WTC11 (cell line): ENCODE measurements around the gene GLB1L3. TPM values are rescaled to one million over a fixed set of nuclear protein-coding genes. Genes with fewer than 3 reads are reported as not detected.

Experiments used
- ATAC-seq: fragments of 200-7000 bp; cut with Tn5 transposase; 2 replicates; pipeline ENCODE4 v1.10.0; 2021; ENCODE audit warnings: mild to moderate bottlenecking, moderate library complexity
- CTCF ChIA-PET: fragments of 300-600 bp; sonication (Branson Sonifier 250); formaldehyde crosslinking; loops from one replicate; lab custom pipeline; 2021; ENCODE audit warnings: antibody characterized with exemption; lab: Charles Lee
- POLR2A ChIA-PET: fragments of 350-600 bp; sonication (Branson Sonifier 250); formaldehyde crosslinking; loops from one replicate; lab custom pipeline; 2021; ENCODE audit warnings: antibody characterized with exemption; lab: Charles Lee
- DNase-seq: peaks from one replicate; pipeline ENCODE4 v3.0.0; 2021; ENCODE audit warnings: low spot score
- H3K27ac Mint-ChIP-seq: 2 replicates; pipeline ENCODE4 v1.8.0; 2021; ENCODE audit warnings: mixed read lengths
- H3K27me3 Mint-ChIP-seq: 2 replicates; pipeline ENCODE4 v1.8.0; 2021; ENCODE audit warnings: low read depth, mild to moderate bottlenecking, moderate library complexity, mixed read lengths
- H3K36me3 Mint-ChIP-seq: 2 replicates; pipeline ENCODE4 v1.8.0; 2021; ENCODE audit warnings: mixed read lengths
- H3K4me1 Mint-ChIP-seq: 2 replicates; pipeline ENCODE4 v1.8.0; 2022; ENCODE audit warnings: mixed read lengths
- H3K4me3 Mint-ChIP-seq: 2 replicates; pipeline ENCODE4 v1.8.0; 2021; ENCODE audit warnings: mild to moderate bottlenecking, moderate library complexity, mixed read lengths
- H3K9me3 Mint-ChIP-seq: 2 replicates; pipeline ENCODE4 v1.8.0; 2021; ENCODE audit warnings: mixed read lengths
- AR ChIP-seq: fragments of 250-450 bp; sonication (Bioruptor Pico); IDR thresholded peaks from 2 replicates; pipeline ENCODE4 v1.9.0; 2021; ENCODE audit warnings: mild to moderate bottlenecking
- ATF1 ChIP-seq: sonication (generic); formaldehyde crosslinking; IDR thresholded peaks from 2 replicates; pipeline ENCODE4 v1.8.1; 2023; ENCODE audit warnings: mild to moderate bottlenecking, moderate library complexity, missing genetic modification reagents
- CREM ChIP-seq: sonication (generic); formaldehyde crosslinking; IDR thresholded peaks from 2 replicates; pipeline ENCODE4 v1.8.1; 2022; ENCODE audit warnings: mild to moderate bottlenecking, missing genetic modification reagents, moderate library complexity
- EMX1 ChIP-seq: fragments of 250-450 bp; sonication (Bioruptor Pico); IDR thresholded peaks from 2 replicates; pipeline ENCODE4 v1.8.0; 2021; ENCODE audit warnings: mild to moderate bottlenecking
- FOXP4 ChIP-seq: sonication (generic); formaldehyde crosslinking; IDR thresholded peaks from 2 replicates; pipeline ENCODE4 v1.8.0; 2022; ENCODE audit warnings: mild to moderate bottlenecking, missing genetic modification reagents
- IRF2 ChIP-seq: sonication (generic); formaldehyde crosslinking; IDR thresholded peaks from 2 replicates; pipeline ENCODE4 v1.8.0; 2022; ENCODE audit warnings: low read depth, missing genetic modification reagents, borderline replicate concordance
- NFATC4 ChIP-seq: fragments of 250-450 bp; sonication (Bioruptor Pico); IDR thresholded peaks from 2 replicates; pipeline ENCODE4 v1.9.0; 2021; ENCODE audit warnings: mild to moderate bottlenecking
- NR1H2 ChIP-seq: sonication (generic); formaldehyde crosslinking; IDR thresholded peaks from 2 replicates; pipeline ENCODE4 v1.9.0; 2021; ENCODE audit warnings: mild to moderate bottlenecking, moderate library complexity, missing genetic modification reagents
- OVOL2 ChIP-seq: fragments of 250-450 bp; sonication (Bioruptor Pico); IDR thresholded peaks from 2 replicates; pipeline ENCODE4 v1.9.0; 2021; ENCODE audit warnings: mild to moderate bottlenecking, borderline replicate concordance
- RELA ChIP-seq: sonication (generic); formaldehyde crosslinking; IDR thresholded peaks from 2 replicates; pipeline ENCODE4 v1.8.1; 2022; ENCODE audit warnings: missing genetic modification reagents, mild to moderate bottlenecking, borderline replicate concordance
- SP1 ChIP-seq: sonication (generic); formaldehyde crosslinking; conservative IDR thresholded peaks from 2 replicates; pipeline ENCODE4 v1.8.1; 2022; ENCODE audit warnings: missing genetic modification reagents
- TCF7 ChIP-seq: sonication (generic); formaldehyde crosslinking; IDR thresholded peaks from 2 replicates; pipeline ENCODE4 v1.8.0; 2022; ENCODE audit warnings: mild to moderate bottlenecking, low read depth, missing genetic modification reagents, moderate library complexity
- total RNA-seq: library from RNA; stranded (reverse); gene quantifications from 3 replicates; pipeline ENCODE4 v1.2.3, GENCODE V29; 2021
- TF ChIP-seq, protein P1 (sequence below): sonication (generic); formaldehyde crosslinking; IDR thresholded peaks from 2 replicates; pipeline ENCODE4 v1.8.1; 2023; ENCODE audit warnings: mild to moderate bottlenecking, missing genetic modification reagents, borderline replicate concordance
- TF ChIP-seq, protein P2 (sequence below): sonication (generic); formaldehyde crosslinking; IDR thresholded peaks from 2 replicates; pipeline ENCODE4 v1.8.0; 2022; ENCODE audit warnings: missing genetic modification reagents

Gene GLB1L3
- total RNA-seq, 1 experiment from 2014 or later = 50.2 TPM

DNA sequence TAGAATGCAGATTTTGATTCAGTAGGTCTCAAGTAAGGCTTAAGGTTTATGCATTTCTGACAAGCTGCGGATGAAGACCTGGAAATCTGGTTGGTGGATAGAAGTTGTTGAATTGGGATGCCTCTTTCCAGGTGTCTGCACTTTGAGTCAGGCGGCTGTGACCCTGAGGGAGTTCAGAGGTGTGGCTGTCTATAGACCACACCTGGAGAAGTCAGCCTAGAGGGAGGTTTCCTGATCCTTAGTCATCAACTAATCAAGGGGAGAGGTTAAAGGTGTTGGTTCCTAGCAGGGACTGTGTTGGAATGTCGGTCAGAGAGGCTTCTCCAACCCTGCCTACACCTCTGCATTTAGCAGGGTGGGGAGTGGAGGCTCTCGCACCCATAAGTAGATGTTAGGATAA, 63.6 kb downstream of the GLB1L3 start:
- no peak for ATAC-seq
- H3K4me3 Mint-ChIP-seq = no peak overlapping the region
- H3K36me3 Mint-ChIP-seq = no peaks in the 10 kb centered on the region
- ChIA-PET POLR2A (no interaction called here), CTCF (no interaction called here)
- no peak for DNase-seq
- H3K27me3 Mint-ChIP-seq = peaks cover 1% of the 10 kb centered on the region
- no peaks in the 10 kb centered on the region; the same call in 1 of the 2 replicates for H3K4me1 Mint-ChIP-seq
- H3K27ac Mint-ChIP-seq = no peak overlapping the region
- TF ChIP-seq EMX1 (CRISPR knock-in tag) = no peak
- TF ChIP-seq, protein P1, sequence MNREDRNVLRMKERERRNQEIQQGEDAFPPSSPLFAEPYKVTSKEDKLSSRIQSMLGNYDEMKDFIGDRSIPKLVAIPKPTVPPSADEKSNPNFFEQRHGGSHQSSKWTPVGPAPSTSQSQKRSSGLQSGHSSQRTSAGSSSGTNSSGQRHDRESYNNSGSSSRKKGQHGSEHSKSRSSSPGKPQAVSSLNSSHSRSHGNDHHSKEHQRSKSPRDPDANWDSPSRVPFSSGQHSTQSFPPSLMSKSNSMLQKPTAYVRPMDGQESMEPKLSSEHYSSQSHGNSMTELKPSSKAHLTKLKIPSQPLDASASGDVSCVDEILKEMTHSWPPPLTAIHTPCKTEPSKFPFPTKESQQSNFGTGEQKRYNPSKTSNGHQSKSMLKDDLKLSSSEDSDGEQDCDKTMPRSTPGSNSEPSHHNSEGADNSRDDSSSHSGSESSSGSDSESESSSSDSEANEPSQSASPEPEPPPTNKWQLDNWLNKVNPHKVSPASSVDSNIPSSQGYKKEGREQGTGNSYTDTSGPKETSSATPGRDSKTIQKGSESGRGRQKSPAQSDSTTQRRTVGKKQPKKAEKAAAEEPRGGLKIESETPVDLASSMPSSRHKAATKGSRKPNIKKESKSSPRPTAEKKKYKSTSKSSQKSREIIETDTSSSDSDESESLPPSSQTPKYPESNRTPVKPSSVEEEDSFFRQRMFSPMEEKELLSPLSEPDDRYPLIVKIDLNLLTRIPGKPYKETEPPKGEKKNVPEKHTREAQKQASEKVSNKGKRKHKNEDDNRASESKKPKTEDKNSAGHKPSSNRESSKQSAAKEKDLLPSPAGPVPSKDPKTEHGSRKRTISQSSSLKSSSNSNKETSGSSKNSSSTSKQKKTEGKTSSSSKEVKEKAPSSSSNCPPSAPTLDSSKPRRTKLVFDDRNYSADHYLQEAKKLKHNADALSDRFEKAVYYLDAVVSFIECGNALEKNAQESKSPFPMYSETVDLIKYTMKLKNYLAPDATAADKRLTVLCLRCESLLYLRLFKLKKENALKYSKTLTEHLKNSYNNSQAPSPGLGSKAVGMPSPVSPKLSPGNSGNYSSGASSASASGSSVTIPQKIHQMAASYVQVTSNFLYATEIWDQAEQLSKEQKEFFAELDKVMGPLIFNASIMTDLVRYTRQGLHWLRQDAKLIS (CRISPR knock-in tag) = no peak
- TF ChIP-seq FOXP4 (CRISPR knock-in tag) = no peak
- TF ChIP-seq SP1 (CRISPR knock-in tag) = no peak
- no peak for TF ChIP-seq NR1H2 (CRISPR knock-in tag)
- TF ChIP-seq NFATC4 (CRISPR knock-in tag) = no peak
- TF ChIP-seq OVOL2 (CRISPR knock-in tag) = no peak
- TF ChIP-seq IRF2 (CRISPR knock-in tag) = no peak
- TF ChIP-seq AR (CRISPR knock-in tag) = no peak
- TF ChIP-seq, protein P2, sequence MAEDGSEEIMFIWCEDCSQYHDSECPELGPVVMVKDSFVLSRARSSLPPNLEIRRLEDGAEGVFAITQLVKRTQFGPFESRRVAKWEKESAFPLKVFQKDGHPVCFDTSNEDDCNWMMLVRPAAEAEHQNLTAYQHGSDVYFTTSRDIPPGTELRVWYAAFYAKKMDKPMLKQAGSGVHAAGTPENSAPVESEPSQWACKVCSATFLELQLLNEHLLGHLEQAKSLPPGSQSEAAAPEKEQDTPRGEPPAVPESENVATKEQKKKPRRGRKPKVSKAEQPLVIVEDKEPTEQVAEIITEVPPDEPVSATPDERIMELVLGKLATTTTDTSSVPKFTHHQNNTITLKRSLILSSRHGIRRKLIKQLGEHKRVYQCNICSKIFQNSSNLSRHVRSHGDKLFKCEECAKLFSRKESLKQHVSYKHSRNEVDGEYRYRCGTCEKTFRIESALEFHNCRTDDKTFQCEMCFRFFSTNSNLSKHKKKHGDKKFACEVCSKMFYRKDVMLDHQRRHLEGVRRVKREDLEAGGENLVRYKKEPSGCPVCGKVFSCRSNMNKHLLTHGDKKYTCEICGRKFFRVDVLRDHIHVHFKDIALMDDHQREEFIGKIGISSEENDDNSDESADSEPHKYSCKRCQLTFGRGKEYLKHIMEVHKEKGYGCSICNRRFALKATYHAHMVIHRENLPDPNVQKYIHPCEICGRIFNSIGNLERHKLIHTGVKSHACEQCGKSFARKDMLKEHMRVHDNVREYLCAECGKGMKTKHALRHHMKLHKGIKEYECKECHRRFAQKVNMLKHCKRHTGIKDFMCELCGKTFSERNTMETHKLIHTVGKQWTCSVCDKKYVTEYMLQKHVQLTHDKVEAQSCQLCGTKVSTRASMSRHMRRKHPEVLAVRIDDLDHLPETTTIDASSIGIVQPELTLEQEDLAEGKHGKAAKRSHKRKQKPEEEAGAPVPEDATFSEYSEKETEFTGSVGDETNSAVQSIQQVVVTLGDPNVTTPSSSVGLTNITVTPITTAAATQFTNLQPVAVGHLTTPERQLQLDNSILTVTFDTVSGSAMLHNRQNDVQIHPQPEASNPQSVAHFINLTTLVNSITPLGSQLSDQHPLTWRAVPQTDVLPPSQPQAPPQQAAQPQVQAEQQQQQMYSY (CRISPR knock-in tag) = no peak
- no peak for TF ChIP-seq ATF1 (CRISPR knock-in tag)
- no peak for TF ChIP-seq TCF7 (CRISPR knock-in tag)
- no peak for TF ChIP-seq CREM (CRISPR knock-in tag)
- TF ChIP-seq RELA (CRISPR knock-in tag) = no peak
- H3K9me3 Mint-ChIP-seq = no peaks in the 10 kb centered on the region
